ENCODE data around the gene KRT72. TPM values are rescaled to one million over a fixed set of nuclear protein-coding genes. Genes with fewer than 3 reads are reported as not detected.

Gene KRT72
- polyA plus RNA-seq, 1 donor, result 2.0 TPM

GRCh38 chr12:52579468-52580465, 21.5 kb downstream of the KRT72 start:
- Histone ChIP-seq H3K4me3 (ENCODE audit: low read length) (no peak overlapping the region), H3K27me3 (ENCODE audit: control insufficient read depth, insufficient read depth, low read length) (peaks cover 3% of the 10 kb centered on the region), H3K9me3 (ENCODE audit: control insufficient read depth, low read depth, low read length) (no peaks in the 10 kb centered on the region), H3K36me3 (ENCODE audit: control insufficient read depth, insufficient read depth, low read length) (no peaks in the 10 kb centered on the region), H3K27ac (ENCODE audit: low read length) (no peak overlapping the region), H3K4me1 (ENCODE audit: control insufficient read depth, insufficient read depth, low read length) (no peaks in the 10 kb centered on the region)
- DNase-seq, result no peak
- WGBS (ENCODE audit: insufficient coverage, low lambda C conversion rate), result 0% methylated on average over 1 of the region's 10 CpGs

DNA sequence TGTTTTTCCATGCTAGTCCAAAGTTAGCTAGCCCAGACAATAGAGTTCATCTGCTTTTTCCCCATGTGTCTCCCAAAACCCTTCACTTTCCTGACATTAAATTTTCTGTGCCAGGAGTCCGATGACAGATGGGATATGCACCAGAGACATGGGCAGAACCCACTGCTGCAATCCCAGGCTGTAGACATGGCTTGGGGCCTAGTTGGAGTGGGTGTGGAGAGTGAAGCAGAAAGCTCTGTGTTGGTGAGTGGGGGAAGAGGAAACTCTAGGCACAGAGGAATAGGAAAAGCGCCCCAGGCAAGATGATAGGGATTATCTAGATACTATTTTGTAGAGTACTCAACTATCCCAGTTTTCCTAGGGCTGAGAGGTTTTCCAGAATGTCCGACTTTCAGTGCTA, 22.8 kb downstream of the KRT72 start:
- Histone ChIP-seq H3K27ac (ENCODE audit: low read length) (no peak overlapping the region), H3K9me3 (ENCODE audit: control insufficient read depth, low read depth, low read length) (no peaks in the 10 kb centered on the region), H3K27me3 (ENCODE audit: control insufficient read depth, insufficient read depth, low read length) (peaks cover 3% of the 10 kb centered on the region), H3K36me3 (ENCODE audit: control insufficient read depth, insufficient read depth, low read length) (no peaks in the 10 kb centered on the region), H3K4me3 (ENCODE audit: low read length) (no peak overlapping the region), H3K4me1 (ENCODE audit: control insufficient read depth, insufficient read depth, low read length) (no peaks in the 10 kb centered on the region)
- DNase-seq, result no peak
- 100% methylated on average over 1 of the region's 3 CpGs for WGBS (ENCODE audit: insufficient coverage, low lambda C conversion rate)

- peaks cover 3% of the 10 kb centered on the region for H3K27me3 ChIP-seq (ENCODE audit: control insufficient read depth, insufficient read depth, low read length)
- no peak for DNase-seq
- H3K9me3 ChIP-seq (ENCODE audit: control insufficient read depth, low read depth, low read length), result no peaks in the 10 kb centered on the region
- no CpG with 5 or more reads among the region's 8 CpGs for WGBS (ENCODE audit: insufficient coverage, low lambda C conversion rate)
- no peaks in the 10 kb centered on the region for H3K36me3 ChIP-seq (ENCODE audit: control insufficient read depth, insufficient read depth, low read length)
- no peak overlapping the region for H3K4me3 ChIP-seq (ENCODE audit: low read length)
- no peaks in the 10 kb centered on the region for H3K4me1 ChIP-seq (ENCODE audit: control insufficient read depth, insufficient read depth, low read length)
- no peak overlapping the region for H3K27ac ChIP-seq (ENCODE audit: low read length)
Observed at GRCh38 chr12:52577316-52577715, 23.9 kb downstream of the KRT72 start.

DNA sequence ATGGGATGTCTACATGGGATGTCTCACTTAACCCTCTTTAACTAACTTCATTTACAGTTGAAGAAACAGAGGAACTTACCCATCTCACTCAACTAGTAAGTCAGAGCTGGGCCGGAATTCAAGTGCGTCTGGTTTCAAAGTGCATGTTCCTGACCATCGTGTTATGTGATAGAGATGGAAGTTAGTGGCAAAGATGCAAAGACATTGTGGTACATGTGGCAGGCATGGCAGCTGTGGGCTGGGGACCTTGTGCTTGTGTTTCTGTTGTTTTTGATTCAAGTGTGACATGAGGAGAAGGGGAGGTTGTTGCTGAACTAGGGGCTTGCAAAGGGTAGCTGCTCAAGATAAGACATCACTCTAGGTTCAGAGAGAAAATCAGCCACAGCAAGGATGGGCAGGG, 25.3 kb downstream of the KRT72 start:
- Histone ChIP-seq H3K27ac (ENCODE audit: low read length) (no peak overlapping the region), H3K4me1 (ENCODE audit: control insufficient read depth, insufficient read depth, low read length) (no peaks in the 10 kb centered on the region), H3K9me3 (ENCODE audit: control insufficient read depth, low read depth, low read length) (no peaks in the 10 kb centered on the region), H3K4me3 (ENCODE audit: low read length) (no peak overlapping the region), H3K27me3 (ENCODE audit: control insufficient read depth, insufficient read depth, low read length) (peaks cover 9% of the 10 kb centered on the region), H3K36me3 (ENCODE audit: control insufficient read depth, insufficient read depth, low read length) (no peaks in the 10 kb centered on the region)
- no CpG with 5 or more reads among the region's 3 CpGs for WGBS (ENCODE audit: insufficient coverage, low lambda C conversion rate)
- DNase-seq, result no peak

- Histone ChIP-seq H3K36me3 (ENCODE audit: control insufficient read depth, insufficient read depth, low read length) (no peaks in the 10 kb centered on the region), H3K27me3 (ENCODE audit: control insufficient read depth, insufficient read depth, low read length) (peaks cover 13% of the 10 kb centered on the region), H3K9me3 (ENCODE audit: control insufficient read depth, low read depth, low read length) (no peaks in the 10 kb centered on the region), H3K4me3 (ENCODE audit: low read length) (no peak overlapping the region), H3K27ac (ENCODE audit: low read length) (no peak overlapping the region), H3K4me1 (ENCODE audit: control insufficient read depth, insufficient read depth, low read length) (no peaks in the 10 kb centered on the region)
- DNase-seq, result no peak
- WGBS (ENCODE audit: insufficient coverage, low lambda C conversion rate), result no CpG with 5 or more reads among the region's 9 CpGs
Observed at GRCh38 chr12:52575256-52575655, 26.0 kb downstream of the KRT72 start.

DNA sequence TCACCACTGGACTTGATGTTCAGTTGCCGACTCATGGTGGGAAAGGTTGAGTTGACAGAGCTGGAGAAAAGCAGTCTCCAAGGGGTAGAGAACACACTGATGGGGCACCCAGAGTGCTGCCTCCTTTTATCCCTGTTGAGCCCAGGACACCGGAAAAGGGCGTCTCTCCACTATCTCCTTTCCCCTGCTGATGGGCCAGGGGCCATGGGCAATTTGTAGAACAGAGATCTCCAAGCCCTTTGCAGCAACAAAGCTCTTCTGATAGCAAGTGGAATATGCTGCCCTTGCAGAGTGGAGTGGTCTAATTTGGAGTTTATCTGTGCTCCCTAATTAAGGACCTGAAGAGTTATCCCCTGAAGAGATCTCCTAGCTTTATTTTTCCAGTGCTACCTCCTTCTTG, 27.5 kb downstream of the KRT72 start, which contains the start of gene KRT74:
TSS of gene KRT74 (minus strand) at position 101 of the 400 bp plus-strand sequence. CDS start at position 35, 66 bp downstream.
- H3K27ac ChIP-seq (ENCODE audit: low read length), result no peak within 1 kb of the TSS
- H3K4me1 ChIP-seq (ENCODE audit: control insufficient read depth, insufficient read depth, low read length), result no peaks in the 10 kb centered on the region
- WGBS (ENCODE audit: insufficient coverage, low lambda C conversion rate), result no CpG with 5 or more reads among the region's 3 CpGs
- peaks cover 13% of the 10 kb centered on the region for H3K27me3 ChIP-seq (ENCODE audit: control insufficient read depth, insufficient read depth, low read length)
- H3K4me3 ChIP-seq (ENCODE audit: low read length), result no peak within 1 kb of the TSS
- no peak for DNase-seq
- H3K9me3 ChIP-seq (ENCODE audit: control insufficient read depth, low read depth, low read length), result no peaks in the 10 kb centered on the region
- no peaks in the 10 kb centered on the region for H3K36me3 ChIP-seq (ENCODE audit: control insufficient read depth, insufficient read depth, low read length)

DNA sequence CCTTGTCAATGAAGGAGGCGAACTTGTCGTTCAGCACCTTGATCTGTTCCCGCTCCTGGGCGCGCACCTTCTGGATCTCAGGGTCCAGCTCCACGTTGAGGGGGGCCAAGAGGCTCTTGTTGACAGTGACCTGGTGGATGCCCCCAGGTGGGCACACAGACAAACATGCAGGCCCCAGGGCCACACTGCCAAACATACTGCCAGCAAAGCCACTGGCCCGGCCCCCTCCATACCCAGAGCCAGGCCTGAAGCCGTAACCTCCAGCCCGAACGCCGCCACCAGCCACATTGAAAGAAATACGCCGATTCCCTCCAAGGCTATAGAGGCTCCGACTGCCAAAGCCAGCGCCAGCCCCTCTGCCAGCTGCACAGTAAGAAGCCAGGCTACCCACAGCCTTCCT, 28.0 kb downstream of the KRT72 start:
- Histone ChIP-seq H3K27ac (ENCODE audit: low read length) (no peak overlapping the region), H3K4me3 (ENCODE audit: low read length) (no peak overlapping the region), H3K4me1 (ENCODE audit: control insufficient read depth, insufficient read depth, low read length) (no peaks in the 10 kb centered on the region), H3K27me3 (ENCODE audit: control insufficient read depth, insufficient read depth, low read length) (peaks cover 13% of the 10 kb centered on the region), H3K9me3 (ENCODE audit: control insufficient read depth, low read depth, low read length) (no peaks in the 10 kb centered on the region), H3K36me3 (ENCODE audit: control insufficient read depth, insufficient read depth, low read length) (no peaks in the 10 kb centered on the region)
- no peak for DNase-seq
- WGBS (ENCODE audit: insufficient coverage, low lambda C conversion rate), result no CpG with 5 or more reads among the region's 15 CpGs

GRCh38 chr12:52570511-52570910, 30.8 kb downstream of the KRT72 start:
- Histone ChIP-seq H3K4me1 (ENCODE audit: control insufficient read depth, insufficient read depth, low read length) (no peaks in the 10 kb centered on the region), H3K27ac (ENCODE audit: low read length) (no peak overlapping the region), H3K27me3 (ENCODE audit: control insufficient read depth, insufficient read depth, low read length) (peaks cover 19% of the 10 kb centered on the region), H3K9me3 (ENCODE audit: control insufficient read depth, low read depth, low read length) (no peaks in the 10 kb centered on the region), H3K4me3 (ENCODE audit: low read length) (no peak overlapping the region), H3K36me3 (ENCODE audit: control insufficient read depth, insufficient read depth, low read length) (no peaks in the 10 kb centered on the region)
- WGBS (ENCODE audit: insufficient coverage, low lambda C conversion rate), result no CpG with 5 or more reads among the region's 10 CpGs
- no peak for DNase-seq

DNA sequence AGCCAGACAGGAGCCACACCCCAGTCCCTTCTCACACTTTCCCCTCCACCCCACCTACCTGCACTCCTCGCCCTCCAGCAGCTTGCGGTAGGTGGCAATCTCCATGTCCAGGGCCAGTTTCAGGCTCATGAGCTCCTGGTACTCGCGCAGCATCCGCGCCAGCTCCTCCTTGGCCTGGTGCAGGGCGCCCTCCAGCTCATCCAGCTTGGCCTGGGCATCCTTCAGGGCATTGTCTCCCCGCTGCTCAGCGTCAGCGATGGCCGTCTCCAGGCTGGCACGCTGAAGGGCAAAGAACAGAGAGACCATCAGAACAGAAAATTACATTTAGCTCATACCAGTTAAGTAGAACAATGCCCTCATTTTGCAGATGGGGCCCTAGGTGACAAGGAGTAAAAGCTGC, 33.2 kb downstream of the KRT72 start:
- H3K4me1 ChIP-seq (ENCODE audit: control insufficient read depth, insufficient read depth, low read length), result no peaks in the 10 kb centered on the region
- WGBS (ENCODE audit: insufficient coverage, low lambda C conversion rate), result no CpG with 5 or more reads among the region's 12 CpGs
- DNase-seq, result no peak
- H3K9me3 ChIP-seq (ENCODE audit: control insufficient read depth, low read depth, low read length), result no peaks in the 10 kb centered on the region
- H3K4me3 ChIP-seq (ENCODE audit: low read length), result no peak overlapping the region
- H3K36me3 ChIP-seq (ENCODE audit: control insufficient read depth, insufficient read depth, low read length), result no peaks in the 10 kb centered on the region
- no peak overlapping the region for H3K27ac ChIP-seq (ENCODE audit: low read length)
- H3K27me3 ChIP-seq (ENCODE audit: control insufficient read depth, insufficient read depth, low read length), result peaks cover 24% of the 10 kb centered on the region

GRCh38 chr12:52566847-52567291, 34.4 kb downstream of the KRT72 start:
- H3K4me1 ChIP-seq (ENCODE audit: control insufficient read depth, insufficient read depth, low read length), result no peaks in the 10 kb centered on the region

More at GRCh38 chr12:52566847-52567291, 34.4 kb downstream of the KRT72 start:
- Histone ChIP-seq H3K9me3 (ENCODE audit: control insufficient read depth, low read depth, low read length) (no peaks in the 10 kb centered on the region), H3K27ac (ENCODE audit: low read length) (no peak overlapping the region), H3K36me3 (ENCODE audit: control insufficient read depth, insufficient read depth, low read length) (no peaks in the 10 kb centered on the region), H3K27me3 (ENCODE audit: control insufficient read depth, insufficient read depth, low read length) (peaks cover 24% of the 10 kb centered on the region), H3K4me3 (ENCODE audit: low read length) (no peak overlapping the region)
- no CpG with 5 or more reads among the region's 8 CpGs for WGBS (ENCODE audit: insufficient coverage, low lambda C conversion rate)
- DNase-seq, result no peak

All from large intestine (tissue), 3 donors.